Activated CD4-positive, alpha-beta T cell treated with anti-CD3 and anti-CD28 coated beads, Interleukin-2, amount 50 U/mL, for 4 hours (primary cell): Measurements from ENCODE around the gene TNFSF12.

Experiments
- DNase-seq, 2 experiments: peaks; one replicate each; pipeline ENCODE4 v3.0.0-alpha.2; 2020

The TNFSF12 gene

DNA sequence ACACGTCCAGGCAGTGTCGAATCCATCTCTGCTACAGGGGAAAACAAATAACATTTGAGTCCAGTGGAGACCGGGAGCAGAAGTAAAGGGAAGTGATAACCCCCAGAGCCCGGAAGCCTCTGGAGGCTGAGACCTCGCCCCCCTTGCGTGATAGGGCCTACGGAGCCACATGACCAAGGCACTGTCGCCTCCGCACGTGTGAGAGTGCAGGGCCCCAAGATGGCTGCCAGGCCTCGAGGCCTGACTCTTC is 23.4 kb downstream of the TNFSF12 start:
- DNase-seq: no peak

DNA sequence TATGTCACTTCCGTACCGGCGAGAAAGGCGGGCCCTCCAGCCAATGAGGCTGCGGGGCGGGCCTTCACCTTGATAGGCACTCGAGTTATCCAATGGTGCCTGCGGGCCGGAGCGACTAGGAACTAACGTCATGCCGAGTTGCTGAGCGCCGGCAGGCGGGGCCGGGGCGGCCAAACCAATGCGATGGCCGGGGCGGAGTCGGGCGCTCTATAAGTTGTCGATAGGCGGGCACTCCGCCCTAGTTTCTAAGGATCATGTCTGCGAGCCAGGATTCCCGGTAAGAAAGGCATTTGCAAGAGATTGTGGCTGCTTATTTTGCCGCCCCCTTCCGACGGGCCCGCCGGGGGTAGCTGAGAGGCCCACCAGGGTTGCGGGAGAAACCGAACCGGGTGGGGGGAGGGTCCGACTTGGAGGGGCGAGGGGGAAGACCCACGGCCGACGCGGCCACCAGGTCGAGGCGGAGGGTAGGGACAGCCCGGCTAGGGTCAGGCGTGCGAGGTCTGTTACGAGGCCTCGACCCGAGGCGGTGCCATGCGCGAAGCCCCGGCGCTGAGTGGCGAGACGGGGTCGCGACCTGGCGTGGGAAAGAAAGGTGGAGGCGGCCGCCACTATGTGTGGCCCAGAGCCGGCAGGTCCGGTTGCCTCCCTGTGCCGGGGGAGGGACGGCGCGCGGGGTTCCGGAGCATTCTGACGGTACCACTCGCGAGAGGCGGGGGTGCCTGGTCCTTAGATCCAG is 23.9 kb downstream of the TNFSF12 start:
- DNase-seq: peak; percentile 99 to 100

DNA sequence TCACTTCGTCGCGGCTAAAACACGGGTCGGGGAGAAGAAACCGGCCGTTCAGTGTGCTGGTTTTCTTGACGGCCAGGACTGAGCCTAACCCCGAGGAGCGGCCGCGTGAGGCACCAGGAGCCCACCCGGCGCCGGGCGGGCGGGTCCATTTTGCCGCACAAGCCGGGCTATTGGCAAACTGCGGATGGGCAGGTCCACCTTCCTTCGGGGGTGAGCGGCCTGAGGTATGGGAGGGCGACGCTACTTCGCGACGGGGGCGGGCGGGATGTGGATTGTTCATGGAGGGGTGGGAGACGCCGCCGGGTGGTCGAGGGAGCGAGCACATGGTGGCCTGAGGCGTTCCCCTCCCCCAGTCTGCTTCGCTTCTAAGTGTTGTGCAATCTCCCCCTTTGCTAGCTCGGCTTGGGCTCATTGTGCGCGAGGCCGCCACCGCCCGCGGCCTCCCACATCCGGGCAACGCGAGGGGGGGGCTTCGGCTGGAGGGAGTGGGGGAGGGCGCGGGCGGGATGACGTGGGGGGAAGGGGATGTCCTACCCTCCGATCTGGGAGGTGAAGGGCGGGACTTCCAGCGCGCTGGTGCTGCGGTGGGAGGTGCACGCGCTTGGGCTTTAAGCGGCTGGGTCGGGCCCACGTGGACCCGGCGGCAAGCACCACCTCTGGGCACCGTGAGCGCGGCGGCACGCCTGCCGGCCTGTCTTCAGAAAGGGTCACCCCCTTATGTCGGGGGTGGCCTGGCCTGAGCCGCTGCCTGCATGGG is 24.6 kb downstream of the TNFSF12 start:
- peak; percentile 90 to 91 for DNase-seq

DNA sequence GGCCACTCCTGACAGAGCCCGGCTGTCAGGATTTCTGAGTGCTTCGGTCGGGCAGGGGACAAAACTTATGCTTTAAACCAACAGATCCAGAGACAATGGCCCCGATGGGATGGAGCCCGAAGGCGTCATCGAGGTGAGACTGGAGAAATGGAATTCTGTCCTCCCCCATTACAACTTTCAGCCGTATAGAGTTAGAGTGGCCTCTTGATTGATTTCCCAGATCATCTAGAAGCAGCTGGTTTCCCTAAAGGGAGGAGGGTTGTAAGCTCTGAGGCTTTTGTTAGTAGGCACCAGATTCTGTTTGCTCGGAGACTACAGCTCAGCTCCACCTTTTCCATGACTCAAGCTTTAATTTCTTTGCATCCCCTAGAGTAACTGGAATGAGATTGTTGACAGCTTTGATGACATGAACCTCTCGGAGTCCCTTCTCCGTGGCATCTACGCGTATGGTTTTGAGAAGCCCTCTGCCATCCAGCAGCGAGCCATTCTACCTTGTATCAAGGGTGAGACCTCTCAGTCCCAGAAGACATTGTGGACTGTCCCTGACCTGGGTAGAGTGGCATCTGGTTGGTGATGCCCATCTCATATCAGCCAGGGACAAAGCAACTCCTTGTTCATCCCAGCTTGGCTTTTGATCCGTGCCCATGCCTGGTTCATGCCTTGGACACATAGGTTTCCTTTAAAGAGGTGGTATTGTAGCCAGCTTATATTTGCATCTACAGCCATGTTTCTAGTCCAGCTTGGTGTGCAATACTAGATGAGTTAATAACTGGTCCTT is 25.5 kb downstream of the TNFSF12 start:
- DNase-seq: no peak

DNA sequence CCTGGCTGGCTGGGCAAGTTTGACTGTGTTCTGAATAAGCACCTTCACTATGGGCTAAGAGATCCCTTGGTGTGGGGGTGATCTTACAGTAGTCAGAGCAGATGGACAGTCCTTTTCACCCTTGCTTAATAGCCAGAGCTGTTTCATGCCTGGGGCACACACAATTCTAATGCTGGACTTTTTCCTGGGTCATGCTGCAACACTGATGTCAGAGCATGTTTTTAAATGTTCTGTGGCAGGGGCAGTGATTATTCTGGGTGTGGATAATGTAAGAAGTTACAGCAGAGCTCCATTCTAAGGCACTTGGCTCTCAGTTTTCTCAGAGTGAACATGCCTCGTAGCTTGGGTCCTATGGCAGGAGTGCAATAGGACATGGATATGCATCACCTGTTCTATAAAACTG is 26.6 kb downstream of the TNFSF12 start:
- no peak for DNase-seq

DNA sequence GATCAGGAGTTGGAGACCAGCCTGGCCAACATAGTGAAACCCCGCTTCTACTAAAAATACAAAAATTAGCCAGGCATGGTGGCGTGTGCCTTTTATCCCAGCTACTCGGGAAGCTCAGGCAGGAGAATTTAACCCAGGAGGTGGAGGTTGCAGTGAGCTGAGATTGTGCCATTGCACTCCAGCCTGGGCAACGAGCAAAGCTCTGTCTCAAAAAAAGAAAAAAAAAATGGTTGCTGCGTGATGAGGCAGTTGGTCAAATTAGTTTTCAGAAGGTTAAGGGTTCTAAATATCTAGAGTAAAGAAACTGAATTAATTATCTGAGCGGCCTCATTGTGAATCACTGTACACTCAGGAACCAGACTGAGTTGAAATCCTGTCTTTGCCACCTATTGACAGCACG is 27.1 kb downstream of the TNFSF12 start:
- DNase-seq: no peak

DNA sequence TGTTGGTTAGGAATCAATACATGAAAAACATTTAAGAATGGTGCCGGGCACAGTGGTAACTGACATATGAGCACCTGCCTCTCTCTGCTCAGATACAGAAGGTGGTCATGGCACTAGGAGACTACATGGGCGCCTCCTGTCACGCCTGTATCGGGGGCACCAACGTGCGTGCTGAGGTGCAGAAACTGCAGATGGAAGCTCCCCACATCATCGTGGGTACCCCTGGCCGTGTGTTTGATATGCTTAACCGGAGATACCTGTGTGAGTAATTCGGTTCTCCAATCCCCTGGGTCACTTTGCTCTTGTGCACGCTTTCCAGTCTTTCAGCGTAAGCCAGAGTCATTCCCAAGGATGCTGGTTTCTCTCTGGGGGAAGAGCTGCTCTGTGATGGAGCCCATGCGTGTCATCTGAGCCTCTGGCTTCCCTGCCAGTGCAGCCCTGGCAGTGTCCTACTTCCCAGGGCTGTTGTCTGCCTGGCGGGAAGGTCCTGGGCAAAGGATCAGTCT is 27.6 kb downstream of the TNFSF12 start:
- no peak for DNase-seq

DNA sequence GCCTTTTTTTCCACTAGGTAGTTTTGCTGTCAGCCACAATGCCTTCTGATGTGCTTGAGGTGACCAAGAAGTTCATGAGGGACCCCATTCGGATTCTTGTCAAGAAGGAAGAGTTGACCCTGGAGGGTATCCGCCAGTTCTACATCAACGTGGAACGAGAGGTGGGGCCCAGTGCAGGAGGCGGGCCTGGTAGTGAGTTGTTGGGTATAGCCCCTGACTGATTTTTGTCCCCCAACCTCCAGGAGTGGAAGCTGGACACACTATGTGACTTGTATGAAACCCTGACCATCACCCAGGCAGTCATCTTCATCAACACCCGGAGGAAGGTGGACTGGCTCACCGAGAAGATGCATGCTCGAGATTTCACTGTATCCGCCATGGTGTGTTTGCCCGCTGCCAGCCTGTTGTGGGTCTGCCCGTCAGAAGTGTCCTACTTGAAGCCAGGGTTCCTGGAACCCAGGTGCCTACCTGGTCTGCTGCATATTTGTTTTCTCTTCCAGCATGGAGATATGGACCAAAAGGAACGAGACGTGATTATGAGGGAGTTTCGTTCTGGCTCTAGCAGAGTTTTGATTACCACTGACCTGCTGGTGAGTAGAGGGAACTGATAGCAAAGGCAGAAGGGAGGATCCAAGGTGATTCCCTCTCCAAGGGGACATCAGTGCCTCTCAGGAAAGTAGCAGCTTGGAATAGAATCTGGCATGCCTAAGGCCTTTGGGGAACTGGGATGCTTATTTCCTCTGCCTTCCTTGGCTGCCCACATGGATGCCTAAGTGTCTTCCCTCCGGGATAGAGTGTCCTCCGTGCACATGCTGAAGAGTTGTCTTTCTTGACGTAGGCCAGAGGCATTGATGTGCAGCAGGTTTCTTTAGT is 28.7 kb downstream of the TNFSF12 start:
- no peak for DNase-seq

DNA sequence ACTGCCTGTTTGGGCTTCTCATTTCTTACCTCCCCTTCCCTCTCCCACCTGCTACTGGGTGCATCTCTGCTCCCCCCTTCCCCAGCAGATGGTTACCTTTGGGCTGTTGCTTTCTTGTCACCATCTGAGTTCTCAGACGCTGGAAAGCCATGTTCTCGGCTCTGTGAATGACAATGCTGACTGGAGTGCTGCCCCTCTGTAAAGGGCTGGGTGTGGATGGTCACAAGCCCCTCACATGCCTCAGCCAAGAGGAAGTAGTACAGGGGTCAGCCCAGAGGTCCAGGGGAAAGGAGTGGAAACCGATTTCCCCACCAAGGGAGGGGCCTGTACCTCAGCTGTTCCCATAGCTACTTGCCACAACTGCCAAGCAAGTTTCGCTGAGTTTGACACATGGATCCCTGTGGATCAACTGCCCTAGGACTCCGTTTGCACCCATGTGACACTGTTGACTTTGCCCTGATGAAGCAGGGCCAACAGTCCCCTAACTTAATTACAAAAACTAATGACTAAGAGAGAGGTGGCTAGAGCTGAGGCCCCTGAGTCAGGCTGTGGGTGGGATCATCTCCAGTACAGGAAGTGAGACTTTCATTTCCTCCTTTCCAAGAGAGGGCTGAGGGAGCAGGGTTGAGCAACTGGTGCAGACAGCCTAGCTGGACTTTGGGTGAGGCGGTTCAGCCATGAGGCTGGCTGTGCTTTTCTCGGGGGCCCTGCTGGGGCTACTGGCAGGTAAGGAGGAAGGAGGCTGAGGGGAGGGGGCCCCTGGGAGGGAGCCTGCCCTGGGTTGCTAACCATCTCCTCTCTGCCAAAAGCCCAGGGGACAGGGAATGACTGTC is 30.4 kb downstream of the TNFSF12 start, which contains the start of gene CD68:
TSS of gene CD68 (plus strand) at position 638 of the 833 bp plus-strand sequence. CDS start at position 678, 40 bp downstream.
- DNase-seq: peak; percentile 61 to 67

DNA sequence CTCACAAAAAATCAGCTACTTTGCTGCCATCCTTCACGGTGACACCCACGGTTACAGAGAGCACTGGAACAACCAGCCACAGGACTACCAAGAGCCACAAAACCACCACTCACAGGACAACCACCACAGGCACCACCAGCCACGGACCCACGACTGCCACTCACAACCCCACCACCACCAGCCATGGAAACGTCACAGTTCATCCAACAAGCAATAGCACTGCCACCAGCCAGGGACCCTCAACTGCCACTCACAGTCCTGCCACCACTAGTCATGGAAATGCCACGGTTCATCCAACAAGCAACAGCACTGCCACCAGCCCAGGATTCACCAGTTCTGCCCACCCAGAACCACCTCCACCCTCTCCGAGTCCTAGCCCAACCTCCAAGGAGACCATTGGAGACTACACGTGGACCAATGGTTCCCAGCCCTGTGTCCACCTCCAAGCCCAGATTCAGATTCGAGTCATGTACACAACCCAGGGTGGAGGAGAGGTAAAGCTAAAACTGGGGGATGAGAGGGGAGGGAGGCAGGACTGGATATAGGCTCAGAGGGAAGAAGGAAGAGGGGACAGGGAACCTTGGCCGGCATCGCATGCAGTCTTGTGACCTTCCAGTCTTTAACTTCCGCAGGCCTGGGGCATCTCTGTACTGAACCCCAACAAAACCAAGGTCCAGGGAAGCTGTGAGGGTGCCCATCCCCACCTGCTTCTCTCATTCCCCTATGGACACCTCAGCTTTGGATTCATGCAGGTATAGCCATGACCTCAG is 31.2 kb downstream of the TNFSF12 start:
- DNase-seq: peak in 1 of 2 experiments; percentile 30

DNA sequence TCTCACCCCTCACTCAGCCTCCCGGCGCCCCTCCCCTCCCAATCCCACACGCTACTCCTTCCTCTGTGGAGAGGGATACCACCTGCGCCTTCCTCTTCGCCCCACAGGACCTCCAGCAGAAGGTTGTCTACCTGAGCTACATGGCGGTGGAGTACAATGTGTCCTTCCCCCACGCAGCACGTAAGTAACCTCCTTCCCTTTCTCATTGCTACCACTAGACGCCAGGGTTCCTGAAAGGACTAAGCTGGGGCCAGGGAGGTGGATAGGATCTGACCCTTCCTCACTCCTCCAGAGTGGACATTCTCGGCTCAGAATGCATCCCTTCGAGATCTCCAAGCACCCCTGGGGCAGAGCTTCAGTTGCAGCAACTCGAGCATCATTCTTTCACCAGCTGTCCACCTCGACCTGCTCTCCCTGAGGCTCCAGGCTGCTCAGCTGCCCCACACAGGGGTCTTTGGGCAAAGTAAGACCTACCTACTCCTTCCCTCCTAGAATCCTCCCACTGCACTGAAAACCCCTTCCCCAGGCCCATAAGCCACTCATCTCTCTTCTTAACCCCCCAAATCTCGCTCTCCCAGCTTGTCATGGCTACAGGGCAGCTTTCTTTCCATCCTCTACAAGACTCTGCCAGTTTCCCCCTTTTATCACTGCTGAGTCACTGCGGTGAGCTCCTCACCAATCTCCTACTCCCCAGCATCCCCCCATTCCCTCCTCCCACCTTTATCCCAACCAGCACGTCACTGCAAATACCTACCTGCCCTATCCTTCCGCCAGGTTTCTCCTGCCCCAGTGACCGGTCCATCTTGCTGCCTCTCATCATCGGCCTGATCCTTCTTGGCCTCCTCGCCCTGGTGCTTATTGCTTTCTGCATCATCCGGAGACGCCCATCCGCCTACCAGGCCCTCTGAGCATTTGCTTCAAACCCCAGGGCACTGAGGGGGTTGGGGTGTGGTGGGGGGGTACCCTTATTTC is 32.0 kb downstream of the TNFSF12 start:
- DNase-seq: no peak

DNA sequence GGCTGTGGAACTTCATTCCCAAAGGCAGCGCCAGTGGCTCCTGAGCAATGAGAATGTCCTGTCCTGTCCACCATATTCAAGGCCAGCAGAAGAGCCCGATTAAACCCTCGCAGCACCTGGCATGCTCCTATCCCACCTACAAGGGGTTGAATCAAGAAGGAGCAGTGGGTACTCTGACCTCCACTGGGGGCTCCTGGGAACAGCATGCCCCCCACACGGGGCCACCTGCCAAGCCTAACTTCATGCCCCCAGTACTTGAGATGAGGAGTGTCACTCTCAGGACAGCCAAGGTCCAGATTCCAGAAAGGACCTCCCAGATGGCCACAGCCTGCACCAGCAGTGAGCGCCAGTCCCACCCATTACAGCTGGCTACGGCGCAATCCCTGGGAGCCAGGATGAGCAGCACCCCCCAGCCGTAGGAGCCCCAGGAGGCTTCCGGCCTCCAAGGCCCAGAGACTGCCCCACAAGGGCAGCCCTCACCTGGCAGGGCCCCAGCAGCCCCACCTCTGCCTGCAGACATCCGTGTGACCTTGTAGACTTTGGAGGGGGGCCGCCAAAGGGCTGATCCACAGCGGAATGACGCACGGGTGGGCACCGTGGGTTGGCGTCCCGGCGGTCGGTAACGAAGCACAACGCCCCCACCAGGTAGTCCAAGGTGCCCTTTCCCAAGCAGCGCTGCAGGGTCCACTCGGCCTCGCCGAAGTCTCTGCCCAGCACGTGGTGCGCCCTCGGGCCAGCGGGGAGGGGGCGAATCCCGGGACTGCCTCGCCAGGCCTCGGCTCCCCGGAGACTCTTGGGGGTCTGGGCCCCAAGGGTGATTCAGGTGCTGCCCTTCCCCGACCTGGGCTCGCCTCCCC is 33.8 kb downstream of the TNFSF12 start:
- DNase-seq: no peak

DNA sequence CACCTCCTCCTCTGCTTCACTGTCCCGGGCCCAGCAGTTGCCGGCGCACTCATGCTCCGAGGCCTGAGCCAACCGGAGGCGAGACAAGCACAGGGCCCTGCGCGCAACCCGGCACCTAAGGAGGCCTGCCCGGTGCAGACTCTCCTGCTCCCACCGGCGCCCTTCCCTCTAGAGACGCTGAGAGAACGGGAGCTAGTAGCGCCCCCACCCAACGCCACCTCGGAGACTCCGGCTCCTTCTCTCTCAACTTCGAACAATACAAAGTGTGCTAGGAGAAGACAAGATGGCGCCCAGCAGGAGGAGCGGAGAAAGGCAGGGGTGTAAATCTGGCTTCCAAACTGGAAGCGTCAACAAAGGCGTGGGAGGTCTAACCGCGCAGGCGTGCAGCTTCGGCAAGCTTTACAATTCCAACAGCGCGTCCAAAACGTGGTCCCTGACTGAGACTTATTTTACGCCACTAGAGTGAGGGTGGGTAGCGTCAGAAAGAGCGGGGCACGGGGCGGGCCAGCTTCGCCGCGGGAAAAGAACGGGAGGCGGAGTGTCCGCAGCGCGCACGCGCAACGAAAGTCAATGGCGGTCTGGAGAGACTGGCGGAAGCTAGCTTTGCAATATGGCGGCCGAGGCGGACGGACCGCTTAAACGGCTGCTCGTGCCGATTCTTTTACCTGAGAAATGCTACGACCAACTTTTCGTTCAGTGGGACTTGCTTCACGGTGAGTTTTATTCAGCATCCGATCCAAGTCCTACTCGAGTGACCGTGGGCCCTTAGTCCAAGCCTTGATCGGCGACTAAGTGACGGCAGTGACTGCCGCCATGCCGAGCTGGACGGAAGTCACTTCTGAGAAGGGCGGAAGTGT is 34.6 kb downstream of the TNFSF12 start, which contains the start of gene MPDU1:
TSS of gene MPDU1 (plus strand) at position 600 of the 857 bp plus-strand sequence. CDS start at position 611, 11 bp downstream.
- peak; percentile 90 to 92 for DNase-seq

DNA sequence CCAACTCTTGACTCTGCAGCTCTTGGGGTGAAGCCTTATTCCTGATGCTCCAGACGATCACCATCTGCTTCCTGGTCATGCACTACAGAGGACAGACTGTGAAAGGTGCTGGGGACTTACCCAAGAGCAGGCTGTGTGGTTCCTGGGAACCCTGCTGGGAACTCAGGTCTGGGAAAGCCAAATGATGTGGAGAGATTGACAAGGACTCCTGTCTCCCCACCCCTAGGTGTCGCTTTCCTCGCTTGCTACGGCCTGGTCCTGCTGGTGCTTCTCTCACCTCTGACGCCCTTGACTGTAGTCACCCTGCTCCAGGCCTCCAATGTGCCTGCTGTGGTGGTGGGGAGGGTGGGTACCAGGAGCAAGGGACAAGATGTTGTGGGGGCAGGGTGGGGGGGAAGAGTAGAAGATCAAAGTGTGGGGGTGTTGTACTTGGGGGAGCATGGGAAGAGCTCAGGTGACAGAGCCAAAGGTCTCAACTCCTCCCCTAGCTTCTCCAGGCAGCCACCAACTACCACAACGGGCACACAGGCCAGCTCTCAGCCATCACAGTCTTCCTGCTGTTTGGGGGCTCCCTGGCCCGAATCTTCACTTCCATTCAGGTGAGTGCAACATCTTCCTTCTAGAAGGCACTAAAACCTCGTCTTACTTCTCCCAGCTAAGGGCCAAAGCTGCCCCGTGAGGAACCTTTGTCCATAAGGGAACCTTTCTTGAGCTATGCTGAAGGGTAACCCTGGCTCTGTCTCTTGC is 38.0 kb downstream of the TNFSF12 start:
- no peak for DNase-seq

DNA sequence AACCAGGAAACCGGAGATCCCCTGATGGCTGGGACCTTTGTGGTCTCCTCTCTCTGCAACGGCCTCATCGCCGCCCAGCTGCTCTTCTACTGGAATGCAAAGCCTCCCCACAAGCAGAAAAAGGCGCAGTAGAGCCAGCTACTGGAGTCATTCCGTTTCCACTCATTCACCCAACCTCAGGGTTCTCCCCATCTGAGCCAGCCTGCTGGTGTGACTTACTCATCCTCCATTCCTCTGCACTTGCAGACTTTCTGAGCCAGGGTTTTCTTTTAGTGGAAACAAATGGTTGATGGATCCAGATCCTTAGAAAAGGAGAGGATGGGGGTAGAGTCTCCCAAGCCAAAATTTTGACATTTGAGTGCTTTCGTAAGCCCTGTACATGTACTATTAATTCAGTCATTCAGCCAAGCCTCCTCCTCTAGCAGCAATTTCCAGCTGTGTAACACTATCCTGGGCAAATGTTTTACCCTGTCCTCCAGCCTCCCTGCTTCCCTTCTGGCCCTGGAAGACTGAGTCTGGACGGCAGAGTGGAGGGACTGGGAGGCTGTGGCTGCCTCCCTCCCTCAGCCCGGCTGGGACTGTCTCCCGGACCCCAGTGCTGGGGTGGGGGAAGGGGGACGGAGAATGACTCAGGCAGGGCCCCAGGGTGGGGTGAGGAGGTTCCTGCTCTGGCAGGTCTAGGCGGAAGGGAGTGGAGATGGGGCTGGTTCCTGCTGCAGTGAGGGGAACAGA is 38.7 kb downstream of the TNFSF12 start:
- DNase-seq: no peak
